Colonic mucosa (tissue), 4 donors: ENCODE results near the gene APH1B. TPM values are rescaled to one million over a fixed set of nuclear protein-coding genes. Genes with fewer than 3 reads are reported as not detected.

Experiments used
- DNase-seq: peaks from one replicate; pipeline ENCODE4 v3.0.0-alpha.2; 2020
- H3K27ac ChIP-seq: fragments of 200-600 bp; one replicate; pipeline ENCODE4 v1.8.0; 2021
- H3K27me3 ChIP-seq: fragments of 200-600 bp; one replicate; pipeline ENCODE4 v1.8.0; 2021
- H3K36me3 ChIP-seq: fragments of 200-600 bp; one replicate; pipeline ENCODE4 v1.8.0; 2021
- H3K4me1 ChIP-seq: fragments of 200-600 bp; one replicate; pipeline ENCODE4 v1.8.0; 2021; ENCODE audit warnings: mild to moderate bottlenecking
- H3K4me3 ChIP-seq: fragments of 200-600 bp; one replicate; pipeline ENCODE4 v1.8.0; 2021
- H3K9ac ChIP-seq, 2 donors: one replicate each; pipeline ENCODE4 v1.7.0; 2013; ENCODE audit warnings: control low read depth in 2 of 2, low read depth in 2 of 2, low read length in 2 of 2
- H3K9me3 ChIP-seq: fragments of 200-600 bp; one replicate; pipeline ENCODE4 v1.8.0; 2021
- intact Hi-C: fragments of 100-400 bp; cut with DNase I; formaldehyde crosslinking; loops from one replicate; pipeline ENCODE4 v1.14.1; 2022
- total RNA-seq, 2 donors: library from RNA; stranded (reverse); fragmentation: NEBNext Ultra II Directional in 1 of 2; extraction: Animal tissue kit (Norgen Biotek cat#: 25700) in 1 of 2; gene quantifications; one replicate each; pipeline ENCODE4 v1.2.1, GENCODE V29; 2021
- TF ChIP-seq, protein P1 (sequence below): fragments of 200-600 bp; IDR thresholded peaks from one replicate; pipeline ENCODE4 v1.8.0; 2022; ENCODE audit warnings: antibody characterized with exemption, mild to moderate bottlenecking
- donor health status: healthy.
- donor health status: DM: no; HTN: no; CAD: no.
- donor health status: DM: no; HTN: no; CAD: no.

The APH1B gene
- total RNA-seq, 2 donors from 2014 or later = 5.0 to 8.9 TPM

DNA sequence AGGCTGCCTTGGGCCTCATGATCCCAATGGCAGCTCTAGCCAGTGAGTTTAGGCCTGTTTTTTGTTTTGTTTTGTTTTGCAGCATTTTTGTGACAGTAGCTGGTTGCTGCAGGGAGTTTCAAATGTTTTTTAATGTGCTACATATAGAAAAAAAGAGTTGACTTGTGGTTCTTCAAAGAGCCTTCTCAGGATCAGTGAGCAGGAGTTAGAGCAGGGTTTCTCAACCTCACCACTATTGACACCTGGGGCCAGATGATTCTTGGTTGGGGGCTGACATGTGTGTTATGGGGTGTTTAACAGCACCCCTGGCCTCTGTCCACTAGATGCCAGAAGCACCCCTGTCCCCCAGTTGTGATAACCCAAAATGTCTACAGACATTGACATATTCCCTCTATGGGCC, 17.9 kb downstream of the APH1B start:
- TF ChIP-seq, protein P1, sequence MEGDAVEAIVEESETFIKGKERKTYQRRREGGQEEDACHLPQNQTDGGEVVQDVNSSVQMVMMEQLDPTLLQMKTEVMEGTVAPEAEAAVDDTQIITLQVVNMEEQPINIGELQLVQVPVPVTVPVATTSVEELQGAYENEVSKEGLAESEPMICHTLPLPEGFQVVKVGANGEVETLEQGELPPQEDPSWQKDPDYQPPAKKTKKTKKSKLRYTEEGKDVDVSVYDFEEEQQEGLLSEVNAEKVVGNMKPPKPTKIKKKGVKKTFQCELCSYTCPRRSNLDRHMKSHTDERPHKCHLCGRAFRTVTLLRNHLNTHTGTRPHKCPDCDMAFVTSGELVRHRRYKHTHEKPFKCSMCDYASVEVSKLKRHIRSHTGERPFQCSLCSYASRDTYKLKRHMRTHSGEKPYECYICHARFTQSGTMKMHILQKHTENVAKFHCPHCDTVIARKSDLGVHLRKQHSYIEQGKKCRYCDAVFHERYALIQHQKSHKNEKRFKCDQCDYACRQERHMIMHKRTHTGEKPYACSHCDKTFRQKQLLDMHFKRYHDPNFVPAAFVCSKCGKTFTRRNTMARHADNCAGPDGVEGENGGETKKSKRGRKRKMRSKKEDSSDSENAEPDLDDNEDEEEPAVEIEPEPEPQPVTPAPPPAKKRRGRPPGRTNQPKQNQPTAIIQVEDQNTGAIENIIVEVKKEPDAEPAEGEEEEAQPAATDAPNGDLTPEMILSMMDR = no peak
- intact Hi-C loops = no loop called here
- H3K4me1 ChIP-seq = peaks cover 4% of the 10 kb centered on the region

DNA sequence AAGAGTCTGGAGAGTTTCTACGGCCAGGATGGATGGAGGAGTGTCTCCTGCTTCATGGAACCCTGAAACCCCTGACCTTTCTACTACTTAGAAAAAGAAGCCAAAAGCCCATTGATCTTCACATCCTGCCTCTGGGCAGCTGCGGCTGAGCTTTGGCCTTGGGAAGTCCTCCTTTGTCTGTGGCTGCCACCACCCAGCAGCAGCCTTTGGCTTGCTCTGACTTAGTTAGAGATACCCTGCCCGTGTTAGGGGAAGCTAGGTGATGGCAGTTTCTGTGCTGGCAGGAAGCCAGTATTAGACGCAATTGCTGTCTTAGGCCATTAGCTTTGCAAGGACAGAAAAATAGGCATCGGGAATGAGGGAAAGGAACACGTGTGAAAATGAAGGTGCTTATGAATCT, 18.8 kb downstream of the APH1B start:
- H3K4me3 ChIP-seq = no peak overlapping the region
- TF ChIP-seq, protein P1 = no peak
- H3K36me3 ChIP-seq = no peaks in the 10 kb centered on the region
- intact Hi-C loops = no loop called here
- H3K4me1 ChIP-seq = peaks cover 4% of the 10 kb centered on the region
- DNase-seq = no peak
- no peaks in the 10 kb centered on the region for H3K9me3 ChIP-seq
- H3K27me3 ChIP-seq = no peaks in the 10 kb centered on the region
- H3K9ac ChIP-seq = no peak overlapping the region
- H3K27ac ChIP-seq = no peak overlapping the region

More for the DNA sequence above, 17.9 kb downstream of the APH1B start:
- Histone ChIP-seq H3K4me3 (no peak overlapping the region), H3K27me3 (no peaks in the 10 kb centered on the region), H3K9me3 (no peaks in the 10 kb centered on the region), H3K27ac (no peak overlapping the region), H3K9ac (no peak overlapping the region), H3K36me3 (no peaks in the 10 kb centered on the region)
- no peak for DNase-seq

DNA sequence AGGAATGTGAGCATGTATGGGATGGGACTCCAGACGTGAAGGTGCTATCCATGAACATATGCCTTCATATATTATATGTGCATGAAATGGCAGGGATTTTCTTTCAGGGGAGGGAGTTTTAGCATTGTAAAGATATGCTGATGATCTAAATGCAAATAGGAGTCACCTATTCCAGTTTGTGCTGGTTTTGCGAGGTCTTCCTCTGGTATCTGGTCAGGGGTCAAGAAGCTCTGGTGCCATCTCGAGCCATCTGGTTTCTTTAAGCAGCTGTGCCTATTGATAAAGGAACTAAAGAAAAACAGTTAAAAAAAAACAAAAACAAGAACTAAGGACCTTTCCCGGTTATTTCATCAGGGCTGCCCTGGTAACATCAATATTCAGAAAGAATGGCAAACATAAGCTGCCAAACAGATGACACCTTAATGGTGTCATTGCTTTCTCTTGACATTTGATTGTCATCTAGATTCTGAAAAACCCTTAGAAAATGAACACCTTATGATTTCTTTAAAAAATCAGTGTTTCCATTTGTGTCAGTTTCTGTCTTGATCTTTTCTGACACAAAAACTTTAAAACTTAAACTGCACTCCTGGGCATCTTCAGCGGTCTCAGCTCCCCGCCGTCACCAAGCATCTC, 22.7 kb downstream of the APH1B start:
- H3K36me3 ChIP-seq = peaks cover 3% of the 10 kb centered on the region
- H3K4me1 ChIP-seq = peaks cover under 1% of the 10 kb centered on the region
- intact Hi-C loops = no loop called here
- H3K27me3 ChIP-seq = no peaks in the 10 kb centered on the region
- H3K9ac ChIP-seq = no peak overlapping the region
- no peaks in the 10 kb centered on the region for H3K9me3 ChIP-seq
- TF ChIP-seq, protein P1 = no peak
- DNase-seq = no peak
- no peak overlapping the region for H3K4me3 ChIP-seq
- H3K27ac ChIP-seq = no peak overlapping the region

DNA sequence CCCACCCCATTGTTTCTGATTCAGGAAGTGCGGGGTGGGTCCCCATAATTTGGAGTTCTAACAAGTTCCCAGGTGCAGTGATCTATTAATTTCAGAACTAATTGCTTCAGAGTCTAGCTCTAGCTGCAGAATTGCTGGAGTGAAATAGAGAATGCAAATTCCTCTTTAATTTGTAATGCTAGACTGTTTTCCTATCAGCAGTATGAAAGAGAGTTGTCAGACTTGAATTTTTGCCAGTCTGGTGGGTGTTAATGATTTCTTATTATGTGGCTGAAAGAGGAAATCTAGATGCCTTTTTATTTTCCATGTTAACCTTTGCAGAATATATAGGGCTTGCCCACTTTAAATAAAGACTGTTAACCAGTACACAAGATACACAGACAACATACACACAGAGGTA, 23.7 kb downstream of the APH1B start:
- no peak overlapping the region for H3K4me3 ChIP-seq
- peaks cover 3% of the 10 kb centered on the region for H3K36me3 ChIP-seq
- TF ChIP-seq, protein P1 = no peak
- intact Hi-C loops = no loop called here
- H3K9me3 ChIP-seq = no peaks in the 10 kb centered on the region
- H3K9ac ChIP-seq = no peak overlapping the region
- no peaks in the 10 kb centered on the region for H3K4me1 ChIP-seq
- DNase-seq = no peak
- H3K27me3 ChIP-seq = no peaks in the 10 kb centered on the region
- H3K27ac ChIP-seq = no peak overlapping the region

DNA sequence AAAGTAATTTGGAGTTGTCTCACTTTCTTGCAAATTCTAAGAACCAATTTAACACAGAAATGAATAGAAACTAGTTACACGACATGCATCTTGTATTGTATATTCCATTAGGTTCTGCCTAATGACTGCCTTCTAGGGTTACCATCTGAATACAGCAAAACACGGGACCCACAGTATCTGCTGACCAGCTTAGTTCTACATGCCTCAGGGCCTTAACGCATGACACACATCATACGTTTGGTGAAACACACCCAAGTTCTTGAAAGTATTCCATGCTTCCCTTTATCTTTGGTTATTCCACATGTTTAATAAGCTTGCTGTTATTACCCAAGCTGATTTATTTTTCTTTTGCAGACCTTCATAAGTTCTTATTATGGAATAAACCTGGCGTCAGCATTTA, 27.9 kb downstream of the APH1B start:
- Histone ChIP-seq H3K4me3 (no peak overlapping the region), H3K27ac (no peak overlapping the region), H3K36me3 (peaks cover 3% of the 10 kb centered on the region), H3K4me1 (no peaks in the 10 kb centered on the region), H3K9ac (no peak overlapping the region), H3K9me3 (no peaks in the 10 kb centered on the region), H3K27me3 (no peaks in the 10 kb centered on the region)
- intact Hi-C loops = no loop called here
- TF ChIP-seq, protein P1 = no peak
- no peak for DNase-seq
